NT2/D1 (cell line): ENCODE data around the gene MPZL1.

Experiments
- YY1 ChIP-seq: IDR thresholded peaks from 2 replicates; pipeline ENCODE4 v1.6.1; 2011; ENCODE audit not compliant: insufficient read length, insufficient read depth
- ZNF274 ChIP-seq: IDR thresholded peaks from 2 replicates; pipeline ENCODE4 v1.6.1; 2011; ENCODE audit warnings: mild to moderate bottlenecking, low read depth, low read length

- TF ChIP-seq ZNF274 (no peak), YY1 (no peak)
These were observed 28.9 kb downstream of the MPZL1 start for GRCh38 chr1:167750641-167751040.
